ENCODE measurements around the gene METTL17. TPM values are rescaled to one million over a fixed set of nuclear protein-coding genes. Genes with fewer than 3 reads are reported as not detected.
A peak's percentile ranks its signal among the peaks of the same experiment; 100 is the strongest.

The METTL17 gene
- total RNA-seq, 1 experiment from 2014 or later, result 95.4 TPM

GRCh38 chr14:21043974-21044618 lies 54.3 kb downstream of the METTL17 start:
- intact Hi-C loops (cut with micrococcal nuclease; ENCODE audit: unreplicated experiment), result no loop called here
- Histone ChIP-seq H3K4me1 (ENCODE audit: insufficient read depth, low read length, poor library complexity, severe bottlenecking) (no peaks in the 10 kb centered on the region), H3K27ac (ENCODE audit: low read depth, low read length, poor library complexity, severe bottlenecking) (no peak overlapping the region), H3K36me3 (ENCODE audit: insufficient read depth, low read length, poor library complexity, severe bottlenecking) (no peaks in the 10 kb centered on the region), H3K27me3 (replicated peaks; ENCODE audit: insufficient read depth, low read depth, low read length, poor library complexity) (no peaks in the 10 kb centered on the region), H3K9me3 (ENCODE audit: low read depth, low read length, poor library complexity, severe bottlenecking) (no peaks in the 10 kb centered on the region), H3K4me3 (ENCODE audit: low read depth, low read length, poor library complexity, severe bottlenecking) (no peak overlapping the region)
- no TSS peak for BruUV-seq (replicated peaks)
- ChIA-PET POLR2A (ENCODE audit: low non-redundant PET) (no interaction called here), CTCF (no interaction called here)
- TF ChIP-seq CTCF (conservative IDR thresholded peaks at IDR 0.05; ENCODE audit: low read depth, low read length) (no peak), EZH2 (IDR thresholded peaks at IDR 0.05; ENCODE audit: borderline replicate concordance, low read depth, low read length, poor library complexity, severe bottlenecking) (no peak)
- DNase-seq (ENCODE audit: low spot score), result peak; percentile 10

Small RNA genes lying within 50 kb of the gene (microRNA-seq; reads per million reads assigned to microRNA genes)
- gene MIR6717, result not detected

Other genes starting within 250 kb of the METTL17 start
- gene EDDM3A, start 244.1 kb upstream of the METTL17 start, total RNA-seq (2021), result not detected in 2 replicates
- gene EDDM3B, start 221.6 kb upstream of the METTL17 start, total RNA-seq (2021), result not detected in 2 replicates
- not detected in 2 replicates for gene RNASE6, start 208.7 kb upstream of the METTL17 start, total RNA-seq (2021)
- not detected in 2 replicates for gene RNASE1, start 187.1 kb upstream of the METTL17 start, total RNA-seq (2021)
- not detected in 2 replicates for gene RNASE3, start 98.6 kb upstream of the METTL17 start, total RNA-seq (2021)
- gene RNASE2, start 34.5 kb upstream of the METTL17 start, total RNA-seq (2021), result not detected in 2 replicates
- not detected in 2 replicates for gene SLC39A2, start 9.3 kb downstream of the METTL17 start, total RNA-seq (2021)
- gene NDRG2, start 35.1 kb downstream of the METTL17 start, total RNA-seq (2021), result 8.0 and 17.1 TPM in 2 replicates
- gene TPPP2, start 40.2 kb downstream of the METTL17 start, total RNA-seq (2021), result not detected in 2 replicates
- not detected in 2 replicates for gene RNASE13, start 44.8 kb downstream of the METTL17 start, total RNA-seq (2021)
- gene RNASE7, start 52.4 kb downstream of the METTL17 start, total RNA-seq (2021), result not detected in 2 replicates
- gene RNASE8, start 67.8 kb downstream of the METTL17 start, total RNA-seq (2021), result not detected in 2 replicates
- gene ARHGEF40, start 80.3 kb downstream of the METTL17 start, total RNA-seq (2021), result 89.6 and 94.1 TPM in 2 replicates
- 78.0 and 84.6 TPM in 2 replicates for gene ZNF219, start 108.7 kb downstream of the METTL17 start, total RNA-seq (2021)
- gene TMEM253, start 111.1 kb downstream of the METTL17 start, total RNA-seq (2021), result 0.48 and 0.49 TPM in 2 replicates
- gene OR5AU1, start 166.1 kb downstream of the METTL17 start, total RNA-seq (2021), result not detected in 2 replicates